Omental fat pad (tissue), 4 donors: Measurements from ENCODE around the gene NR1H4. TPM values are rescaled to one million over a fixed set of nuclear protein-coding genes. Genes with fewer than 3 reads are reported as not detected.

Experiments
- ATAC-seq: fragments of 150-250 bp; one replicate; pipeline ENCODE4 v1.9.1; 2016; ENCODE audit warnings: mild to moderate bottlenecking, moderate library complexity; ENCODE audit not compliant: low FRiP score
- DNase-seq: peaks from one replicate; pipeline ENCODE4 v3.0.0-alpha.2; 2019; ENCODE audit warnings: low spot score
- total RNA-seq, 4 donors: library from RNA; depleted of rRNA; stranded (reverse); fragments of >200 nt; gene quantifications; one replicate each; pipeline ENCODE4 v1.1.0, GENCODE V29; 2016
- TF ChIP-seq, protein P1 (sequence below), 3 donors: fragments of 450-650 bp; IDR thresholded peaks; one replicate each; pipeline ENCODE4 v1.5.1; 2016 to 2017; ENCODE audit warnings: antibody characterized with exemption in 3 of 3, mild to moderate bottlenecking in 3 of 3, moderate library complexity in 2 of 3

Gene NR1H4
- total RNA-seq, 4 donors from 2014 or later: not detected

DNA sequence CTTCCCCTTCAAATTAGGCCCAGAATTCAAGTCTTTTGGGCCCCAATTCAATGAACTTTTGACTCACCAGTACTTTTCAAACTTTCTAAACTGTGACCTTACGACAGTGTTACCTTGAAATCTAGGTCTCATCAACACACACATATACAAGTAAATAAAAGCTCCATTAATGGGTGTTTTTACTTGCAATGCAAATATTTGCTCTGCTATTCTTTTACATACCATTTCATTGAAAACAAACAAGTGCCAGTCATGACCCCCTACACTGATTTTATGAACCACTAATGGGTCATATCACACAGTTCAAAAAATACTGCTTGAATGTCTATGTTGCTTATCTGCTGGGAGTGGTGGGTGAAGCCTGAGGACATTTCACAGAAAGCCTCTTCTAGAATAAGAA lies 9.1 kb upstream of the NR1H4 start:
- TF ChIP-seq, protein P1, sequence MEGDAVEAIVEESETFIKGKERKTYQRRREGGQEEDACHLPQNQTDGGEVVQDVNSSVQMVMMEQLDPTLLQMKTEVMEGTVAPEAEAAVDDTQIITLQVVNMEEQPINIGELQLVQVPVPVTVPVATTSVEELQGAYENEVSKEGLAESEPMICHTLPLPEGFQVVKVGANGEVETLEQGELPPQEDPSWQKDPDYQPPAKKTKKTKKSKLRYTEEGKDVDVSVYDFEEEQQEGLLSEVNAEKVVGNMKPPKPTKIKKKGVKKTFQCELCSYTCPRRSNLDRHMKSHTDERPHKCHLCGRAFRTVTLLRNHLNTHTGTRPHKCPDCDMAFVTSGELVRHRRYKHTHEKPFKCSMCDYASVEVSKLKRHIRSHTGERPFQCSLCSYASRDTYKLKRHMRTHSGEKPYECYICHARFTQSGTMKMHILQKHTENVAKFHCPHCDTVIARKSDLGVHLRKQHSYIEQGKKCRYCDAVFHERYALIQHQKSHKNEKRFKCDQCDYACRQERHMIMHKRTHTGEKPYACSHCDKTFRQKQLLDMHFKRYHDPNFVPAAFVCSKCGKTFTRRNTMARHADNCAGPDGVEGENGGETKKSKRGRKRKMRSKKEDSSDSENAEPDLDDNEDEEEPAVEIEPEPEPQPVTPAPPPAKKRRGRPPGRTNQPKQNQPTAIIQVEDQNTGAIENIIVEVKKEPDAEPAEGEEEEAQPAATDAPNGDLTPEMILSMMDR (IDR thresholded peaks at IDR 0.05): no peak
- no peak for ATAC-seq
- no peak for DNase-seq

GRCh38 chr12:100468126-100468525 lies 5.5 kb upstream of the NR1H4 start:
- ATAC-seq: no peak
- DNase-seq: no peak

GRCh38 chr12:100472325-100472724 lies 1.3 kb upstream of the NR1H4 start:
- no peak for ATAC-seq
- TF ChIP-seq, protein P1 (IDR thresholded peaks at IDR 0.05): no peak
- DNase-seq: no peak

More at GRCh38 chr12:100468126-100468525, 5.5 kb upstream of the NR1H4 start:
- TF ChIP-seq, protein P1 (IDR thresholded peaks at IDR 0.05): no peak

DNA sequence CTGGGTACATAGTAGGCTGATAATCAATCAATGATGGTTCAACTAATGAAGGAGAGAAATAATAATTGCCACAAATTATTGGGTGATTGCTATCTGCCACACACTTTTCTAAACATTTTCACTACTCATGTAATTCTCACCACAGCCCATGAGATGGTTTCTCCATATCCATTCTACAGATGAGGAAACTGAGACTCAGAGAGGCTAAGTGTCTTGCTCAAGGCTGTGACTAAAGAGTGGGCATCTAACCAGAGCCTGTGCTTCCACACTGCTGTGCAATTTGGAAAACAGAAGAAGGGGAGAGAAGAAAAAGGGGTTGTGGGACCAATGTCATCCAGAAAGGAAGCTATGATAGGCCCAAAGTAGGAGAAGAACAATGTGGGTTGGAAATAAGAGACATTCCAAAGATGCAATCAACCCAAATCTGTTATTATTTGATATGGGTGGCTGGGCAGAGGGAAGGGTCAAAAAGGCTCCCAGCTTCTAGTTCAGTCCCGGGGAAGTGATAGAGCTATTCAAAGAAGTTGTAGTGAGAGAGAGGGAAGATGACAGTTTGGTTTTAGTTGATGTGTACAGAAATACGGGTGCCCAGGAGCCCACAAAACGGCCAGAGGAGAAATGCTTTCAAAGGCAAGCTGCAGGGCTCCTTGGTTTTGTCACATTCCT lies 483 bp upstream of the NR1H4 start:
- DNase-seq: no peak
- TF ChIP-seq, protein P1 (IDR thresholded peaks at IDR 0.05): no peak
- ATAC-seq: no peak

DNA sequence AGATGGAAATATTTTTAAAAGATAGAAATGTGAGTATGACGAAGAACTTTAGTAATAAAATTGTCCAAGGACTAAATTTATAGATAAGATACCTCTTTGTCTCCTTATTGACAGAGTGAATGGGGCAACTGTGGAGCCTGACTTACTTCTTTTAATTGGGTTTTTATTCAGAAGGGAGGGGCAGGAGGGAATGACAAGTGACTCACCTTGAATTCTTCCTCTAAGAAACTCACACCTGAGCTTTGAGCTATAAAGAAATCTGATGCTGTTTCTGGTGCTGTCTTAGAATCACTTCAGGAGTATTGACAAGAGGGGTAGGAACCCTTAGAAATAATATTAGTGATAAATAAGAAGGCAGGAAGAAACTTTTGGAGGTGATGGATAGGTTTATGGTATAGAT lies 951 bp downstream of the NR1H4 start:
- ATAC-seq: no peak
- DNase-seq: no peak
- TF ChIP-seq, protein P1 (IDR thresholded peaks at IDR 0.05): no peak

GRCh38 chr12:100476013-100476751 lies 2.5 kb downstream of the NR1H4 start:
- no peak for DNase-seq
- TF ChIP-seq, protein P1 (IDR thresholded peaks at IDR 0.05): no peak
- ATAC-seq: no peak

DNA sequence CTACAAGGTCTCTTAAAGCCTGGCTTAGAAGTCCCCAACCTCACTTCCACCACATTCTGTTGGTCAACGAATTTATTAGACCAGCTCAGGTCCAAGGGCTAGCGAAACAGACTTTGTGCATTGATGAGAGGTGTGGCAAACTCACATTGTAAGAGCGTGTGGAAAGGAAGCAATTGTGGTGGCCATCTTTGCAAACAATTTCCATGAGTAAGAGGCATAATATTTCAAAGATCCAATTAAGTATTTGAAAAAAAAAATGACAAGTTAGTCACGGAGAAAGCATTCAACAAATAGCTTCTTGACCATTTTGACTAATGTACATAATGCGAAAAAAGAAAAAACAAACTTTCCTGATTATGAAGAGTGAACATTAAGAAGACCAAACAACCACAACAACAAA lies 7.4 kb downstream of the NR1H4 start:
- no peak for DNase-seq
- TF ChIP-seq, protein P1 (IDR thresholded peaks at IDR 0.05): no peak

More for the DNA sequence above, 7.4 kb downstream of the NR1H4 start:
- ATAC-seq: no peak
